K562 (cell line): ENCODE data around the gene LRP2. TPM values are rescaled to one million over a fixed set of nuclear protein-coding genes. Genes with fewer than 3 reads are reported as not detected.

ENCODE experiments used
- ATAC-seq: fragments of 200-7000 bp; cut with Tn5 transposase; 3 replicates; pipeline ENCODE4 v1.9.1; 2020; ENCODE audit warnings: moderate library complexity
- BruUV-seq: library from RNA; stranded (reverse); fragments of 400-500 nt; replicated peaks from 2 replicates; lab custom pipeline; 2021; lab: Mats Ljungman, UMichigan
- CTCF ChIA-PET: fragments of 300-600 bp; formaldehyde crosslinking; extraction: SDS; loops from one replicate; lab custom pipeline; 2021; ENCODE audit warnings: low intra/inter-chr PET ratio; lab: Yijun Ruan, JAX
- POLR2A ChIA-PET: fragments of 300-600, 350-650 bp; sonication (Branson Sonifier 250); formaldehyde crosslinking; extraction: SDS; loops from one replicate; lab custom pipeline; 2021; ENCODE audit warnings: antibody characterized with exemption, inconsistent platforms; lab: Yijun Ruan, JAX
- DNase-seq, 4 experiments: peaks; one replicate each; pipeline versions ENCODE4 v3.0.0 to v3.0.0-alpha.2; 2011 to 2018; ENCODE audit warnings: low spot score in 3 of 4, mixed read lengths in 3 of 4; ENCODE audit errors: extremely low read depth in 1 of 4
- FAIRE-seq: peaks from 2 replicates; lab custom pipeline; 2011; peaks lifted over from hg19 to GRCh38; lab: Jason Lieb, UNC
- H2AFZ ChIP-seq: 2 replicates; pipeline ENCODE4 v1.6.0; 2011; ENCODE audit warnings: low read depth, low read length, control low read depth, inconsistent platforms
- H3K27ac ChIP-seq: fragments of 200-600 bp; 3 replicates; pipeline ENCODE4 v1.8.0; 2011; ENCODE audit warnings: low read depth, mild to moderate bottlenecking, control low read depth, inconsistent platforms, low read length, moderate library complexity, mixed read lengths; ENCODE audit errors: extremely low read depth
- H3K27me3 ChIP-seq, 2 experiments: fragments of 300-600 bp in 1 of 2; 2 replicates in 1 of 2; 3 replicates in 1 of 2; pipeline versions ENCODE4 v1.6.0 to v1.8.0; 2011; ENCODE audit warnings: inconsistent platforms in 2 of 2, low read length in 2 of 2, mild to moderate bottlenecking in 1 of 2, mixed read lengths in 1 of 2, moderate library complexity in 1 of 2; ENCODE audit not compliant: control insufficient read depth in 2 of 2, insufficient read depth in 2 of 2
- H3K36me3 ChIP-seq: fragments of 300-600 bp; 3 replicates; pipeline ENCODE4 v1.8.0; 2011; ENCODE audit warnings: mild to moderate bottlenecking, low read length, inconsistent platforms; ENCODE audit not compliant: control insufficient read depth, insufficient read depth
- H3K4me1 ChIP-seq, 2 experiments: fragments of 200-600 bp in 1 of 2; replicated peaks in 1 of 2; 2 replicates in 1 of 2; 3 replicates in 1 of 2; pipeline versions ENCODE4 v1.5.1 to v1.8.0; 2011; ENCODE audit warnings: inconsistent platforms in 2 of 2, low read length in 2 of 2, mild to moderate bottlenecking in 1 of 2, mixed read lengths in 1 of 2, moderate library complexity in 1 of 2; ENCODE audit not compliant: control insufficient read depth in 2 of 2, insufficient read depth in 2 of 2
- H3K4me2 ChIP-seq: 2 replicates; pipeline ENCODE4 v1.6.1; 2011; ENCODE audit warnings: low read length, control low read depth, inconsistent platforms, mixed read lengths; ENCODE audit not compliant: insufficient read depth
- H3K4me3 ChIP-seq: fragments of 200-600 bp; sonication (generic), shearing (Covaris generic); 2 replicates; pipeline ENCODE4 v1.5.1; 2016; ENCODE audit warnings: control low read depth, inconsistent platforms
- H3K79me2 ChIP-seq: fragments of 200-600 bp; 3 replicates; pipeline ENCODE4 v1.8.0; 2011; ENCODE audit warnings: low read length, inconsistent platforms; ENCODE audit not compliant: control insufficient read depth, insufficient read depth
- H3K9ac ChIP-seq, 2 experiments: 2 replicates each; pipeline versions ENCODE4 v1.6.0 to v1.6.1; 2011; ENCODE audit warnings: low read depth in 2 of 2, low read length in 2 of 2, control low read depth in 1 of 2, inconsistent platforms in 1 of 2, mild to moderate bottlenecking in 1 of 2, mixed read lengths in 1 of 2; ENCODE audit not compliant: insufficient read depth in 1 of 2
- H3K9me1 ChIP-seq: one replicate; pipeline ENCODE4 v1.6.0; 2011; ENCODE audit warnings: inconsistent platforms, mild to moderate bottlenecking, low read length, moderate library complexity; ENCODE audit not compliant: control insufficient read depth, insufficient read depth
- H3K9me3 ChIP-seq: replicated peaks from 2 replicates; pipeline ENCODE4 v1.5.1; 2011; ENCODE audit warnings: low read depth, low read length, inconsistent platforms; ENCODE audit not compliant: control insufficient read depth, insufficient read depth
- H4K20me1 ChIP-seq: replicated peaks from 2 replicates; pipeline ENCODE4 v1.6.1; 2011; ENCODE audit warnings: low read length, inconsistent platforms, mixed read lengths; ENCODE audit not compliant: control insufficient read depth, insufficient read depth
- ARHGAP35 ChIP-seq: fragments of 450-650 bp; IDR thresholded peaks from 2 replicates; pipeline ENCODE4 v1.6.1; 2018; ENCODE audit not compliant: partially characterized antibody
- CHD2 ChIP-seq: IDR thresholded peaks from 2 replicates; pipeline ENCODE4 v1.6.1; 2011; ENCODE audit warnings: low read depth, low read length
- CREB1 ChIP-seq, 2 experiments: sonication (generic) in 1 of 2; formaldehyde crosslinking in 1 of 2; IDR thresholded peaks; 2 replicates each; pipeline versions ENCODE4 v1.6.1 to v1.8.0; 2012 to 2022; ENCODE audit warnings: inconsistent platforms in 1 of 2, mild to moderate bottlenecking in 1 of 2, missing genetic modification reagents in 1 of 2, moderate library complexity in 1 of 2
- ETV6 ChIP-seq, 3 experiments: fragments of 150-350 bp in 1 of 3; sonication (generic) in 1 of 3; formaldehyde crosslinking in 1 of 3; IDR thresholded peaks; 2 replicates each; pipeline versions ENCODE4 v1.6.1 to v1.8.0; 2014 to 2022; ENCODE audit warnings: borderline replicate concordance in 2 of 3, low read depth in 2 of 3, antibody characterized with exemption in 1 of 3, low read length in 1 of 3, mild to moderate bottlenecking in 1 of 3, missing genetic modification reagents in 1 of 3
- EWSR1 ChIP-seq: fragments of 450-650 bp; IDR thresholded peaks from 2 replicates; pipeline ENCODE4 v1.6.1; 2018; ENCODE audit warnings: borderline replicate concordance, mild to moderate bottlenecking, low read depth, moderate library complexity; ENCODE audit not compliant: partially characterized antibody
- KHSRP ChIP-seq: fragments of 450-650 bp; IDR thresholded peaks from 2 replicates; pipeline ENCODE4 v1.6.1; 2017
- MAFG ChIP-seq: fragments of 450-650 bp; conservative IDR thresholded peaks from 2 replicates; pipeline ENCODE4 v1.6.1; 2016; ENCODE audit warnings: missing genetic modification characterization, missing compliant biosample characterization
- NCOA4 ChIP-seq: fragments of 450-650 bp; IDR thresholded peaks from 2 replicates; pipeline ENCODE4 v1.6.1; 2018; ENCODE audit warnings: mild to moderate bottlenecking; ENCODE audit not compliant: partially characterized antibody
- NELFE ChIP-seq: IDR thresholded peaks from 2 replicates; pipeline ENCODE4 v1.6.1; 2011; ENCODE audit warnings: mild to moderate bottlenecking; ENCODE audit not compliant: insufficient read depth, insufficient read length
- SAFB ChIP-seq: fragments of 200-400 bp; formaldehyde crosslinking; IDR thresholded peaks from 2 replicates; pipeline ENCODE4 v1.6.1; 2017; ENCODE audit warnings: low read depth, low read length, borderline replicate concordance
- SMARCB1 ChIP-seq: IDR thresholded peaks from 2 replicates; pipeline ENCODE4 v1.6.1; 2011; ENCODE audit warnings: improper control_type of control experiment, low read depth; ENCODE audit not compliant: insufficient read length
- SP1 ChIP-seq: sonication (generic); formaldehyde crosslinking; IDR thresholded peaks from 2 replicates; pipeline ENCODE4 v1.8.1; 2022; ENCODE audit warnings: mild to moderate bottlenecking, missing genetic modification reagents
- STAG1 ChIP-seq: sonication (generic); formaldehyde crosslinking; IDR thresholded peaks from 2 replicates; pipeline ENCODE4 v1.5.0; 2020; ENCODE audit warnings: missing genetic modification reagents, borderline replicate concordance
- ZNF282 ChIP-seq: sonication (generic); formaldehyde crosslinking; IDR thresholded peaks from 2 replicates; pipeline ENCODE4 v1.8.1; 2023; ENCODE audit warnings: missing genetic modification reagents
- ZNF717 ChIP-seq: fragments of 250-450 bp; sonication (Bioruptor Pico); IDR thresholded peaks from 2 replicates; pipeline ENCODE4 v1.5.0; 2021
- WGBS: fragments of 100-300 bp; shearing (Covaris generic); methylation state at CpG from one replicate; pipeline ENCODE4 v1.1.6; 2016; ENCODE audit warnings: low coverage, mixed read lengths; ENCODE audit not compliant: insufficient coverage; ENCODE audit errors: missing lambda C conversion rate; 5-methylcytosine and 5-hydroxymethylcytosine counted together
- in situ Hi-C: fragments of 300-500 bp; cut with MboI; formaldehyde crosslinking; loops from 4 replicates; pipeline ENCODE4 v1.15.0; 2018; ENCODE audit warnings: inconsistent platforms, mixed read lengths
- intact Hi-C: fragments of 100-400 bp; cut with micrococcal nuclease; formaldehyde crosslinking; loops from 2 replicates; pipeline ENCODE4 v1.14.2; 2022
- polyA plus RNA-seq, 8 experiments: library from polyadenylated mRNA; depleted of rRNA in 4 of 8; stranded (reverse) in 5 of 8; unstranded in 3 of 8; fragments of >200 nt; fragmentation: Nextera tagmentation in 2 of 8; fragmentation: Illumina TruSeq in 1 of 8; extraction: Ambion mirVana in 2 of 8; extraction: Trizol in 1 of 8; gene quantifications; 2 replicates each; pipeline versions ENCODE4 v1.2.1 to v1.2.3, GENCODE V29; 2011 to 2014; ENCODE audit warnings: inconsistent platforms in 1 of 8, missing spikeins in 1 of 8
- total RNA-seq, 7 experiments: library from RNA; depleted of rRNA in 6 of 7; stranded (reverse); fragments of >200 nt in 6 of 7; fragmentation: Illumina TruSeq in 2 of 7; extraction: Trizol in 2 of 7; gene quantifications; 2 replicates each; pipeline versions ENCODE4 v1.2.1 to v1.2.3, GENCODE V29; 2011 to 2021; ENCODE audit warnings: low replicate concordance in 1 of 7
- TF ChIP-seq, protein P1 (sequence below): sonication (generic); formaldehyde crosslinking; IDR thresholded peaks from 2 replicates; pipeline ENCODE4 v1.8.1; 2023; ENCODE audit warnings: mild to moderate bottlenecking, missing genetic modification reagents
- TF ChIP-seq, protein P2 (sequence below), 2 experiments: fragments of 200-800 bp in 1 of 2; sonication (Bioruptor generic) in 1 of 2; sonication (generic) in 1 of 2; formaldehyde crosslinking in 1 of 2; IDR thresholded peaks in 1 of 2; conservative IDR thresholded peaks in 1 of 2; 2 replicates each; pipeline versions ENCODE4 v1.5.0 to v1.6.1; 2016 to 2020; ENCODE audit warnings: missing compliant biosample characterization in 1 of 2, missing genetic modification characterization in 1 of 2, missing genetic modification reagents in 1 of 2
- TF ChIP-seq, protein P3 (sequence below): fragments of 250-450 bp; sonication (Bioruptor Pico); IDR thresholded peaks from 2 replicates; pipeline ENCODE4 v1.4.0; 2020

Gene LRP2
- total and polyA plus RNA-seq, 9 of the 15 experiments (the other 6 are each of a cell fraction or from before 2014, with no cell fraction given), result 0.04 to 0.18 (median 0.11) TPM; not detected in 1

DNA sequence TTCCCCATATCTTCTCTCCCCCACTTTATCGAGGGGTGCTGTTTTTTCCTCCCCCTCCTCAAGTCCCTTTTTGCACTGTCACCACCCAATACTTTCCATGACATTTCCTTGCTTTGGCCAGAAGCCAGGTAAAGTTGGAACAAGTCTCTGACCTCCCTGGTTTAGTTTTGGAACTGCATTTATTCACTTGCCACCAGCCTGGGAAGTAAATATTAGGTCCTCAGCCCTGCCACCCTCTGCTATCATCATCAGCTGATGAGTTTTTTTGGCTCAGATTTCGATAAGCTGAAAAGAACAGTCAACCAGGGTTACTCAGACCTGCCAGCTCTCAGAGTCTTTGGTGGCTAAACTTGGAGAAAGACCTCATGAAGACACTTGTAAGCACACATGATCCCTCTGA is 246.0 kb downstream of the LRP2 start (continued):
- TF ChIP-seq CREB1 (IDR thresholded peaks at IDR 0.05) (no peak), CREB1 (CRISPR knock-in tag; IDR thresholded peaks at IDR 0.05) (no peak), NCOA4 (no peak), ZNF282 (no peak), ZNF717 (CRISPR knock-in tag) (no peak), MAFG (peak; percentile 61), SMARCB1 (no peak), NELFE (no peak), SAFB (no peak), KHSRP (no peak)
- TF ChIP-seq, protein P1, sequence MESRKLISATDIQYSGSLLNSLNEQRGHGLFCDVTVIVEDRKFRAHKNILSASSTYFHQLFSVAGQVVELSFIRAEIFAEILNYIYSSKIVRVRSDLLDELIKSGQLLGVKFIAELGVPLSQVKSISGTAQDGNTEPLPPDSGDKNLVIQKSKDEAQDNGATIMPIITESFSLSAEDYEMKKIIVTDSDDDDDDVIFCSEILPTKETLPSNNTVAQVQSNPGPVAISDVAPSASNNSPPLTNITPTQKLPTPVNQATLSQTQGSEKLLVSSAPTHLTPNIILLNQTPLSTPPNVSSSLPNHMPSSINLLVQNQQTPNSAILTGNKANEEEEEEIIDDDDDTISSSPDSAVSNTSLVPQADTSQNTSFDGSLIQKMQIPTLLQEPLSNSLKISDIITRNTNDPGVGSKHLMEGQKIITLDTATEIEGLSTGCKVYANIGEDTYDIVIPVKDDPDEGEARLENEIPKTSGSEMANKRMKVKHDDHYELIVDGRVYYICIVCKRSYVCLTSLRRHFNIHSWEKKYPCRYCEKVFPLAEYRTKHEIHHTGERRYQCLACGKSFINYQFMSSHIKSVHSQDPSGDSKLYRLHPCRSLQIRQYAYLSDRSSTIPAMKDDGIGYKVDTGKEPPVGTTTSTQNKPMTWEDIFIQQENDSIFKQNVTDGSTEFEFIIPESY (CRISPR knock-in tag), result no peak

DNA sequence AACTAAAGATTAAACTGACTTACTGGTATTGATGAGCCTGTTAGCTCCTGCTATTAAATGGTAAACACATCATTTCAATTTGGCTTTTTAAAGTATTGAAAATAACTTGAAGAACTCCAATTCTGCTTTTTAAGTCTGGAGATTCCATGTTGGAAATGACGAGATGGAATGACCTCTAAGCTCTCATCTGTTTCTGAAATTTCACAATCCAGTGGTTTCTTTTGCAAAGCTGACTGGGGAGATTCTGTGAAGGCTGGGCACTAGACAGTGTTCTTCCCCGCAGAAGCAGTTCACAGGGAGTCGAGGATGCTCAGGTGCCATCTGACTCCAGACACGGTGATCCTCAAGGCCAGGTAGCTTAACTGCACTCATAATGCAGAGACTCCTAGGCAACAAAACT is 248.3 kb downstream of the LRP2 start:
- ATAC-seq (no peak), FAIRE-seq (no peak), DNase-seq (no peak)
- in situ Hi-C loops (loop anchor here (5.0 kb wide), 1 partner anchor 108 kb away; no protein-coding TSS in a partner anchor), intact Hi-C loops (loop anchor here (10.0 kb wide), 1 partner anchor 411 kb away; no protein-coding TSS in a partner anchor)
- Histone ChIP-seq H3K4me1 (peaks cover 0 to 16% of the 10 kb centered on the region in 2 experiments; a peak in 3 of 5 replicates), H3K27ac (no peak overlapping the region), H3K9me1 (no peaks in the 10 kb centered on the region), H4K20me1 (no peaks in the 10 kb centered on the region), H2AFZ (no peak overlapping the region), H3K9ac (no peak overlapping the region), H3K79me2 (no peaks in the 10 kb centered on the region), H3K27me3 (no peaks in the 10 kb centered on the region), H3K4me3 (no peak overlapping the region), H3K9me3 (no peaks in the 10 kb centered on the region), H3K36me3 (no peaks in the 10 kb centered on the region), H3K4me2 (no peak overlapping the region)
- no TSS peak for BruUV-seq
- WGBS, result 47% methylated on average over 4 of the region's 4 CpGs
- POLR2A ChIA-PET, result no interaction called here
- CTCF ChIA-PET, result no interaction called here
- TF ChIP-seq, protein P2, sequence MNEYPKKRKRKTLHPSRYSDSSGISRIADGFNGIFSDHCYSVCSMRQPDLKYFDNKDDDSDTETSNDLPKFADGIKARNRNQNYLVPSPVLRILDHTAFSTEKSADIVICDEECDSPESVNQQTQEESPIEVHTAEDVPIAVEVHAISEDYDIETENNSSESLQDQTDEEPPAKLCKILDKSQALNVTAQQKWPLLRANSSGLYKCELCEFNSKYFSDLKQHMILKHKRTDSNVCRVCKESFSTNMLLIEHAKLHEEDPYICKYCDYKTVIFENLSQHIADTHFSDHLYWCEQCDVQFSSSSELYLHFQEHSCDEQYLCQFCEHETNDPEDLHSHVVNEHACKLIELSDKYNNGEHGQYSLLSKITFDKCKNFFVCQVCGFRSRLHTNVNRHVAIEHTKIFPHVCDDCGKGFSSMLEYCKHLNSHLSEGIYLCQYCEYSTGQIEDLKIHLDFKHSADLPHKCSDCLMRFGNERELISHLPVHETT (CRISPR knock-in tag; conservative IDR thresholded peaks at IDR 0.05 in 1 of 2, IDR thresholded peaks at IDR 0.05 in 1 of 2), result no peak
- TF ChIP-seq SP1 (CRISPR knock-in tag) (no peak), CHD2 (no peak), STAG1 (CRISPR knock-in tag) (no peak), EWSR1 (no peak), ETV6 (IDR thresholded peaks at IDR 0.05; ENCODE audit: borderline replicate concordance in 1 of 2, low read depth in 2 of 2, low read length in 1 of 2) (no peak), ETV6 (CRISPR knock-in tag; IDR thresholded peaks at IDR 0.05; ENCODE audit: borderline replicate concordance) (no peak), ARHGAP35 (no peak)
- TF ChIP-seq, protein P3, sequence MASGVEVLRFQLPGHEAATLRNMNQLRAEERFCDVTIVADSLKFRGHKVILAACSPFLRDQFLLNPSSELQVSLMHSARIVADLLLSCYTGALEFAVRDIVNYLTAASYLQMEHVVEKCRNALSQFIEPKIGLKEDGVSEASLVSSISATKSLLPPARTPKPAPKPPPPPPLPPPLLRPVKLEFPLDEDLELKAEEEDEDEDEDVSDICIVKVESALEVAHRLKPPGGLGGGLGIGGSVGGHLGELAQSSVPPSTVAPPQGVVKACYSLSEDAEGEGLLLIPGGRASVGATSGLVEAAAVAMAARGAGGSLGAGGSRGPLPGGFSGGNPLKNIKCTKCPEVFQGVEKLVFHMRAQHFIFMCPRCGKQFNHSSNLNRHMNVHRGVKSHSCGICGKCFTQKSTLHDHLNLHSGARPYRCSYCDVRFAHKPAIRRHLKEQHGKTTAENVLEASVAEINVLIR (CRISPR knock-in tag), result no peak
